OCI-LY1 (cell line): ENCODE data around the gene CS.
A peak's percentile ranks its signal among the peaks of the same experiment; 100 is the strongest.
"Not testable (repeated sequence)": the region's sequence is repeated elsewhere in the genome, so short reads cannot be mapped to it uniquely, and the experiment has no call there.

Source experiments
- H2AFZ ChIP-seq: fragments of 200-600 bp; sonication (generic), shearing (Covaris generic); 2 replicates; pipeline ENCODE4 v1.6.0; 2014; ENCODE audit warnings: antibody characterized with exemption, mild to moderate bottlenecking, low read length
- H3F3A ChIP-seq: fragments of 200-600 bp; sonication (generic), shearing (Covaris generic); 2 replicates; pipeline ENCODE4 v1.6.0; 2014; ENCODE audit warnings: mild to moderate bottlenecking, antibody characterized with exemption, low read length, moderate library complexity; ENCODE audit not compliant: insufficient read depth
- H3K27ac ChIP-seq: fragments of 200-600 bp; sonication (generic); 2 replicates; pipeline ENCODE4 v1.5.1; 2014; ENCODE audit warnings: low read length, mixed run types, mild to moderate bottlenecking, low read depth; ENCODE audit not compliant: poor library complexity, severe bottlenecking
- H3K27me3 ChIP-seq: fragments of 200-600 bp; sonication (generic); 2 replicates; pipeline ENCODE4 v1.6.0; 2014; ENCODE audit warnings: antibody characterized with exemption, mild to moderate bottlenecking, low read length, moderate library complexity; ENCODE audit not compliant: insufficient read depth
- H3K36me3 ChIP-seq: fragments of 200-600 bp; sonication (generic); 2 replicates; pipeline ENCODE4 v1.6.1; 2014; ENCODE audit warnings: mild to moderate bottlenecking, antibody characterized with exemption, low read length, moderate library complexity, mixed read lengths; ENCODE audit not compliant: insufficient read depth
- H3K4me1 ChIP-seq: fragments of 200-600 bp; sonication (generic); 2 replicates; pipeline ENCODE4 v1.5.1; 2014; ENCODE audit warnings: mild to moderate bottlenecking, low read length, moderate library complexity; ENCODE audit not compliant: insufficient read depth, severe bottlenecking
- H3K4me2 ChIP-seq: fragments of 200-600 bp; sonication (generic), shearing (Covaris generic); 2 replicates; pipeline ENCODE4 v1.6.1; 2014; ENCODE audit warnings: low read length
- H3K4me3 ChIP-seq: fragments of 200-600 bp; sonication (generic); 2 replicates; pipeline ENCODE4 v1.5.1; 2014; ENCODE audit warnings: low read length, low read depth, mild to moderate bottlenecking, mixed read lengths; ENCODE audit not compliant: poor library complexity, severe bottlenecking
- H3K79me2 ChIP-seq: fragments of 200-600 bp; shearing (Covaris generic); 2 replicates; pipeline ENCODE4 v1.6.1; 2016; ENCODE audit warnings: mixed run types, low read length, mixed read lengths; ENCODE audit not compliant: insufficient read depth
- H3K9ac ChIP-seq: fragments of 200-600 bp; sonication (generic), shearing (Covaris generic); 2 replicates; pipeline ENCODE4 v1.6.1; 2014; ENCODE audit warnings: mild to moderate bottlenecking, low read length, mixed read lengths
- H3K9me2 ChIP-seq: fragments of 200-600 bp; sonication (generic), shearing (Covaris generic); 2 replicates; pipeline ENCODE4 v1.6.1; 2014; ENCODE audit warnings: low read depth, mild to moderate bottlenecking, low read length, mixed read lengths
- H3K9me3 ChIP-seq: fragments of 200-600 bp; shearing (Covaris generic); 2 replicates; pipeline ENCODE4 v1.6.1; 2014; ENCODE audit warnings: low read length, mixed read lengths
- H4K20me1 ChIP-seq: fragments of 200-600 bp; sonication (generic), shearing (Covaris generic); 2 replicates; pipeline ENCODE4 v1.6.0; 2016; ENCODE audit warnings: mild to moderate bottlenecking, low read length; ENCODE audit not compliant: insufficient read depth
- CTCF ChIP-seq: fragments of 200-600 bp; sonication (generic), shearing (Covaris generic); IDR thresholded peaks from 2 replicates; pipeline ENCODE4 v1.5.1; 2017; ENCODE audit warnings: mild to moderate bottlenecking, antibody characterized with exemption, low read length, moderate library complexity, mixed read lengths
- EZH2 ChIP-seq: fragments of 200-600 bp; sonication (generic), shearing (Covaris generic); IDR thresholded peaks from 2 replicates; pipeline ENCODE4 v1.8.0; 2017; ENCODE audit warnings: borderline replicate concordance, mixed run types, mild to moderate bottlenecking, antibody characterized with exemption, low read length, moderate library complexity, mixed read lengths

CS gene

GRCh38 chr12:56337753-56338251 is 37.7 kb upstream of the CS start:
- Histone ChIP-seq H3F3A (no peaks in the 10 kb centered on the region), H3K9me3 (no peaks in the 10 kb centered on the region), H3K9me2 (no peaks in the 10 kb centered on the region), H3K36me3 (peaks cover under 1% of the 10 kb centered on the region; the same call in 1 of the 2 replicates), H3K9ac (no peak overlapping the region), H3K4me1 (peaks cover 39% of the 10 kb centered on the region), H4K20me1 (no peaks in the 10 kb centered on the region), H3K27ac (peak overlapping the region; percentile 20), H2AFZ (no peak overlapping the region), H3K27me3 (no peaks in the 10 kb centered on the region), H3K4me3 (no peak overlapping the region), H3K4me2 (0 out of 2 replicates have a peak overlapping the region, but pooled peaks have one; percentile 6), H3K79me2 (no peaks in the 10 kb centered on the region)
- no peak for TF ChIP-seq EZH2
- no peak for TF ChIP-seq CTCF

GRCh38 chr12:56336361-56337167 is 36.4 kb upstream of the CS start:
- Histone ChIP-seq H4K20me1 (no peaks in the 10 kb centered on the region), H3K9me2 (no peaks in the 10 kb centered on the region), H3K9me3 (no peaks in the 10 kb centered on the region), H3K36me3 (no peaks in the 10 kb centered on the region), H3K27ac (peak overlapping the region; percentile 64), H3K4me2 (no peak overlapping the region), H3K79me2 (no peaks in the 10 kb centered on the region), H3K4me1 (peaks cover 45% of the 10 kb centered on the region), H3K27me3 (no peaks in the 10 kb centered on the region), H3K4me3 (no peak overlapping the region), H2AFZ (no peak overlapping the region), H3F3A (no peaks in the 10 kb centered on the region), H3K9ac (no peak overlapping the region)
- TF ChIP-seq EZH2 (no peak), CTCF (no peak)

- H4K20me1 ChIP-seq, H3K27ac ChIP-seq, H3K27me3 ChIP-seq, H3K9me2 ChIP-seq, H2AFZ ChIP-seq, H3K9me3 ChIP-seq, H3K4me3 ChIP-seq, H3K9ac ChIP-seq, H3K36me3 ChIP-seq, H3F3A ChIP-seq, H3K4me2 ChIP-seq, H3K79me2 ChIP-seq: not testable (repeated sequence)
- H3K4me1 ChIP-seq = peaks cover 45% of the 10 kb centered on the region
Observed at GRCh38 chr12:56335527-56335926, 35.4 kb upstream of the CS start.

GRCh38 chr12:56334490-56334793 is 34.3 kb upstream of the CS start:
- Histone ChIP-seq H3F3A (no peaks in the 10 kb centered on the region), H2AFZ (no peak overlapping the region), H3K27me3 (no peaks in the 10 kb centered on the region), H3K9ac (peak overlapping the region; percentile 93), H3K27ac (peak overlapping the region; percentile 87), H4K20me1 (no peaks in the 10 kb centered on the region), H3K9me2 (no peaks in the 10 kb centered on the region), H3K4me1 (peaks cover 45% of the 10 kb centered on the region), H3K9me3 (no peaks in the 10 kb centered on the region), H3K4me3 (peak overlapping the region; percentile 85), H3K36me3 (no peaks in the 10 kb centered on the region), H3K79me2 (no peaks in the 10 kb centered on the region), H3K4me2 (peak overlapping the region; percentile 98)
- TF ChIP-seq EZH2 (no peak), CTCF (no peak)
